ENCODE results near the gene CADM1. TPM values are rescaled to one million over a fixed set of nuclear protein-coding genes. Genes with fewer than 3 reads are reported as not detected.

The CADM1 gene
- total RNA-seq, 1 donor: 86.5 TPM

GRCh38 chr11:115132436-115133228 lies 371.6 kb downstream of the CADM1 start:
- Histone ChIP-seq H3K79me2 (ENCODE audit: insufficient read depth, low read length) (no peaks in the 10 kb centered on the region), H3K4me1 (ENCODE audit: insufficient read depth, low read length) (no peaks in the 10 kb centered on the region), H3K4me2 (ENCODE audit: insufficient read depth, low read length) (no peak overlapping the region), H2AFZ (ENCODE audit: low read length) (no peak overlapping the region), H3K27ac (ENCODE audit: low read depth, low read length) (no peak overlapping the region), H4K20me1 (ENCODE audit: insufficient read depth, low read length) (no peaks in the 10 kb centered on the region), H3K9me3 (ENCODE audit: low read depth, low read length) (no peaks in the 10 kb centered on the region), H3K36me3 (ENCODE audit: insufficient read depth, low read length) (no peaks in the 10 kb centered on the region), H3K4me3 (ENCODE audit: insufficient read depth, low read length) (no peak overlapping the region), H3K27me3 (ENCODE audit: insufficient read depth, low read length) (no peaks in the 10 kb centered on the region)
- no peak for DNase-seq (ENCODE audit: insufficient read length, low spot score, missing footprints)
- TF ChIP-seq CTCF (IDR thresholded peaks at IDR 0.05; ENCODE audit: extremely low read depth, low read depth, low read length): no peak

GRCh38 chr11:115129473-115130289 lies 374.5 kb downstream of the CADM1 start:
- Histone ChIP-seq H3K4me2 (ENCODE audit: insufficient read depth, low read length) (no peak overlapping the region), H3K9me3 (ENCODE audit: low read depth, low read length) (no peaks in the 10 kb centered on the region), H3K27ac (ENCODE audit: low read depth, low read length) (no peak overlapping the region), H3K4me3 (ENCODE audit: insufficient read depth, low read length) (no peak overlapping the region), H3K36me3 (ENCODE audit: insufficient read depth, low read length) (no peaks in the 10 kb centered on the region), H2AFZ (ENCODE audit: low read length) (no peak overlapping the region), H4K20me1 (ENCODE audit: insufficient read depth, low read length) (no peaks in the 10 kb centered on the region), H3K79me2 (ENCODE audit: insufficient read depth, low read length) (no peaks in the 10 kb centered on the region), H3K27me3 (ENCODE audit: insufficient read depth, low read length) (no peaks in the 10 kb centered on the region), H3K4me1 (ENCODE audit: insufficient read depth, low read length) (no peaks in the 10 kb centered on the region)
- no peak for TF ChIP-seq CTCF (IDR thresholded peaks at IDR 0.05; ENCODE audit: extremely low read depth, low read depth, low read length)
- DNase-seq (ENCODE audit: insufficient read length, low spot score, missing footprints): no peak

GRCh38 chr11:115128226-115128625 lies 376.0 kb downstream of the CADM1 start:
- no peak overlapping the region for H3K4me2 ChIP-seq (ENCODE audit: insufficient read depth, low read length)
- no peaks in the 10 kb centered on the region for H3K27me3 ChIP-seq (ENCODE audit: insufficient read depth, low read length)
- no peaks in the 10 kb centered on the region for H3K36me3 ChIP-seq (ENCODE audit: insufficient read depth, low read length)
- H3K9me3 ChIP-seq (ENCODE audit: low read depth, low read length): no peaks in the 10 kb centered on the region
- H4K20me1 ChIP-seq (ENCODE audit: insufficient read depth, low read length): no peaks in the 10 kb centered on the region
- no peaks in the 10 kb centered on the region for H3K79me2 ChIP-seq (ENCODE audit: insufficient read depth, low read length)
- no peak overlapping the region for H3K27ac ChIP-seq (ENCODE audit: low read depth, low read length)
- H2AFZ ChIP-seq (ENCODE audit: low read length): no peak overlapping the region
- H3K4me1 ChIP-seq (ENCODE audit: insufficient read depth, low read length): no peaks in the 10 kb centered on the region
- DNase-seq (ENCODE audit: insufficient read length, low spot score, missing footprints): no peak
- no peak for TF ChIP-seq CTCF (IDR thresholded peaks at IDR 0.05; ENCODE audit: extremely low read depth, low read depth, low read length)
- no peak overlapping the region for H3K4me3 ChIP-seq (ENCODE audit: insufficient read depth, low read length)

- no peaks in the 10 kb centered on the region for H3K27me3 ChIP-seq (ENCODE audit: insufficient read depth, low read length)
- no peak overlapping the region for H3K27ac ChIP-seq (ENCODE audit: low read depth, low read length)
- no peak overlapping the region for H3K4me2 ChIP-seq (ENCODE audit: insufficient read depth, low read length)
- H3K4me1 ChIP-seq (ENCODE audit: insufficient read depth, low read length): no peaks in the 10 kb centered on the region
- TF ChIP-seq CTCF (IDR thresholded peaks at IDR 0.05; ENCODE audit: extremely low read depth, low read depth, low read length): no peak
- no peaks in the 10 kb centered on the region for H4K20me1 ChIP-seq (ENCODE audit: insufficient read depth, low read length)
- H3K36me3 ChIP-seq (ENCODE audit: insufficient read depth, low read length): no peaks in the 10 kb centered on the region
- no peaks in the 10 kb centered on the region for H3K9me3 ChIP-seq (ENCODE audit: low read depth, low read length)
- H3K79me2 ChIP-seq (ENCODE audit: insufficient read depth, low read length): no peaks in the 10 kb centered on the region
- no peak overlapping the region for H3K4me3 ChIP-seq (ENCODE audit: insufficient read depth, low read length)
- no peak for DNase-seq (ENCODE audit: insufficient read length, low spot score, missing footprints)
- no peak overlapping the region for H2AFZ ChIP-seq (ENCODE audit: low read length)
These were observed 376.4 kb downstream of the CADM1 start for GRCh38 chr11:115127790-115128189.

All from osteoblast (primary cell).